Medulla oblongata (tissue), 1 donor: ENCODE measurements around the gene IL17A.
"Not testable (repeated sequence)": the region's sequence is repeated elsewhere in the genome, so short reads cannot be mapped to it uniquely, and the experiment has no call there.

Experiments
- DNase-seq: peaks from one replicate; pipeline ENCODE4 v3.0.0-alpha.2; 2015; ENCODE audit errors: extremely low spot score

The IL17A gene

DNA sequence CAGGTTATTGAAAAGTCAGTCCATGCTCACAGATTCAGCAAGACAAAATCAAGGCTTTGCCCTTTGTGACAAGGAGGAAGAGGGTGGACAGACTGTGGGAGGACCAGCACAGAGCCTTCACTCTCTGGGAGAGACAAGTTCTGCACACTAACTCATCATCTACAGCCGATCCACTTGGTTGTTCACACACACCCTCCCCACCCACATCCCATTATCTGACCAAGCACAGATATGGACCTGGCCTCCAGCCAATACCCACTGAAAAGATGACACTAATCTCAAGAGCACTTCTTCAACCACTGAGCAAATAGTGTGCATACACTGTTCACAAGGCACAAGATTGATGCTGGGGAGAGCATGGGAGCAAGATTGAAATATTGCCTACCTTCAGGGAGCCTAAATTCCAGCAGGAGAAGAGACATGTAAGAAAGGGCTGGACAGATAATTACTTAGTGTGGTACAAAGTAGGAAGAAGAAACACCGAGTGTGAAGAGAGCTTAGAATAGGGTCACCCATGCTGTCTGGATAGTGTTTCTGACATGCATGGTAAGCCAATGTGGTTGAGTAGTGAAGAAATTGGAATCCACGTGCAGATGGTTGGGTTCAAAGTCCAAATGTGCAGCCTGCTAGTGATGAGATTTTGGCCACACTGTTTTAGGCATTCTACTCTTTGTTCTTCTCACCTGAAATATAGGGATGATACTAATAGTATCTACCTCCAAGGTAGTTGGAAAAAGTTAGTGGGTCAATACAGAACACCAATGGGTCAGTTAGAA, 21.7 kb upstream of the IL17A start:
- no peak for DNase-seq

DNA sequence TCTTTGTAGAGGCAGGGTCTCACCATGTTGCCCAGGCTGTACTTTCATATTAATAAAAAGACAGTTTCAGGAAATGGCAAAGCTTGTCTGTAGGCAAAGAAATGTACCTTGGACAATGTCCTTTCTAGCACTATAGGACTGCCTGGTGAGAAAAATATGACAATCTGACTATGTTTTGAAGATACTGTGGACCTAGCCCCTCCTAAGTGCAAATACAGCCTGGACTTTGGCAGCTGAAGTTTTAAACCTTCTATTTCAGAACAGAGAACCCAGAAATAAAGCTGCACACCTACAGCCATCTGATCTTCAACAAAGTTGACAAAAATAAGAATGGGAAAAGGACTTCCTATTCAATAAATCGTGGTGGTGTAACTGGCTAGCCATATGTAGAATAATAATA, 18.9 kb upstream of the IL17A start:
- no peak for DNase-seq

DNA sequence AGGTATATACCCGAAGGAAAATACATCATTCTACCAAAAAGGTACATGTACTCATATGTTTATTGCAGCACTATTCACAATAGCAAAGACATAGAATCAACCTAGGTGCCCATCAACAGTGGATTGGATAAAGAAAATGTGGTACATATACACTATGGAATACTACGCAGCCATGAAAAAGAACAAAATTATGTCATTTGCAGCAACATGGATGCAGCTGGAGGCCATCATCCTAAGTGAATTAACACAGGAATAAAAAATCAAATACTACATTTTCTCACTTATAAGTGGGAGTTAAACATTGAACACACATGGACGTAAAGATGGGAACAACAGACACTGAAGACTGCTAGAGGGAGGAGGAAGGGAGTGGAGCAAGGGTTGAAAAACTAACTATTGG, 17.8 kb upstream of the IL17A start:
- not testable (repeated sequence) for DNase-seq

DNA sequence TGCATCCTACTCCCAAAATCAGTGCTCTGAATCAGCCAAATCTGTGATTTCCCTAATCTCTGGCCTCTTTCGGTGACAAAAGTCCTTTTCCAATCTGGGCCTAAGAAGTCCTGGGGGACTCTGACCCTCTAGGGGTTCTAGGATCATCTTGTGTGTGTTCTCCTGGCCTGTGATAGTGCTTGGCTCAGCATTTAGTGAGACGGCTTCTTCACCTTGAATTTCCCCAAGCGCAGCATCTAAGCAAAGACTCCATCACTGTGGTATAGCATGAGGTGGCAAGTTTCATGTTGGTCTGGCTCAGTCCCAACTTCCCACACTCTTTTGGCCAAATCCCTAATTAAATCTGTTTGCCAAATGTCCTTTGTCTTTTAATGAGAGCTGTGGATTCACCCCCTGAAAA, 12.1 kb upstream of the IL17A start:
- DNase-seq, result no peak

DNA sequence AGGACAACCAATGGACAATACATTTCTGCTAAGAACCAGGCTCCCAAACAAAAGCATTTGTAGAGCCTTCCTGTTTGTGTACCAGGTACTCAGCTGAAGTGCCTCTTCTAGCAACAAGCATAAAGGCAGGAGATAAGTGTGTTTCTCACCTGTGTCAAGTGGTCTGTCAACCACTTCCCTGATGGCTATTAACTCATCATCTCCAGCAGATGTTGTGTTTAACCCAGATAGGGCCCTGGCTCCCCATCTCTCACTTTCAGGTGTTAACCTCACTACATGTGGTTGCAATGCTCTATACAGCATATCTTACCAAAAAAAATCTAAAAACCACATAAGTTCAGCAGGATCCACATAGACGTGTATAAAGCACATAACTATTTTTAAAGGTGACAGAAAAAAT, 9.6 kb upstream of the IL17A start:
- no peak for DNase-seq

DNA sequence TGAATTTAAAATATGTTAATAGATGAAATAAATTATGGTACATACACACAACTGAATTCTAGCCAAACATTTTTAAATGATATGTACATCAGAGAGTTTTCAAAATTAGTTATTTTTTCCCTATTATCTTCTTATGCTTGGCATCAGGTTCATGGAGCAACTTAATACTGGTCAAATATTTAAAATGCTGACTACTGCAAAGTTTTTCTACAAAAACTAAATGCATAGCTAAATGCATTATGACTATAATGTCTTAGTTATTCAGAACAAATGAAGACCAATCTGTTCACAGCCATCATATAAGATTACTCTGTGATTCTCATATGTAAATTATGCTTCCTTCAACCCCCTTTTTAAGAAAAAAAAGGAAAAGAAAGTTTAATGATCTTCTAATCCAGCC, 8.2 kb upstream of the IL17A start:
- DNase-seq, result no peak

DNA sequence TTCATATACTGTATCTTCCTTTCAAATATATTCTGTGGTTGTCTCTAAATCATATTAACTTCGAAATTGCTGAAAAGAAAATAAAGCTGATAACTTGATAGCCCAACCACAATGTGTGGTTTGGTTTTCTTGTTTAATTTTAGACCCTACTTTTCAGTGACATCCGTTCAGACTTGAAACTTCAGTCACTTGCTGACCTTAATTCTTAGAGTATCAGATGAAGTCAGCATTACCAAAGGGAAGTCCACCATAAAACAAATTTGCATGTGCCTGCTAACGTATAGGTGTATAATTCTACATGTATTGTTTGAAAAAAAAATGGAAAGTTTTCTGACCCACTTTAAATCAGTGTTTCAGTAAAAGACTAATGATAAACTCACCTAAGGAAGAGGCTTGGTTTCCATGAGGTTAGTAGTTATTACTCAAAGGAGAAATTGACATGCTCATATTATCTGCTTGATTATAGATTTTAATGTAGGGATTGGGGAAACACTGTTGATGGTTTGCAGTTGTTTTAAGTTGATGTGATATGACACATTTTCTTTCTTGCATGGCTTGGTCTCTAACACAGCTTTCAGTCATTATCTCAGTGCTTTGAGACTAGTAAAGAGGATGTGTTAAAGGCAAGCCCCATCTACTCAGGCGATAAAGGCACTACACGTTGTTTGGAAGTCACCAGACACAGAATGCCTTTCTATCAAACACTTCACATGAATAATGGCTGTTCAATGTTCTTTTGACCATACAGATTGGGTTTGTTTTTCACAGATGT, 5.2 kb upstream of the IL17A start:
- no peak for DNase-seq

DNA sequence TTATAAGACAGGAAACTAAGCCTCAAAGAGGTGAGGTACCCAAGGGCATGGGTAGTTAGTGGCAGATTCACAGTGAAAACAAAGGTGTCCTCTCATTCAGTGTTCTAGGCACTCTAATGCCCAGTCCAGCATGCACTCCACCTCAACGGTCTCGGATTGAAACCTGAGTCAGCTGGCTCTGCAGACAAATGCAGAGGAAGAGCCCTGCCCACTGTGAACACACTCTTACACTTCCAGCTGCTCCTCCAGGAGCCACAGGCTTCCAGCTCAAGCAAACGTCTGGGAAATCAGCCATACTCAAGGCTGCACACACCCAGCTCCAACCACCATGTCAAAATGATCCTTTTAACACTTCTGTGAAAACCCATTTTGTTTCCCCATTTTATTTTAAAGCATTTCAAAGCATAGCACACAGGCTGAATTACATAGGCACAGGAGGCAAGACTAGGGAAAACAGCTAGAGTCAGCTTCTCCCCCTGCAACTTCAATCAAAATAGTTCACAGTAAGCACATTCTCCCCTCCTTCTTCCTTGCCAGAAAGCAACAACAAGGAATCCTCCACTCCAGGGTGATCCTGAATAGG, 3.0 kb upstream of the IL17A start:
- DNase-seq, result no peak

DNA sequence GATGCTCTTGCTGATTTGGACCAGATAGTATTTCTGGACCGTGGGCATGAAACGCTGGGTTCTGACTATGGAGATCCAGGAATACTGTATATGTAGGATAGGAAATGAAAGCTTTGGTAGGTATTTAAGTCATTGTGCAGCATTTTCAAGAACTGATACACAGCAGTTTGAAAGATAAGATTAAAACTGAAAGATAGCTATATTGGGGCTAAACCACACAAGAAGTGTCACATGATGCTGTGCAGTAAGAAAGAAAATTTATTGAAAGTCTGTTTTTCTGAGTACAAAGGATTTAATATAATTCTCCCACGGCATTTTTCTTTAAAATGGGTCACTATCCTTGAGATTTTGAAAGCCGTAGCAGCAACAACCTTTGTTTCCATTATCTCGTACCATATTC, 305 bp downstream of the IL17A start:
- no peak for DNase-seq

DNA sequence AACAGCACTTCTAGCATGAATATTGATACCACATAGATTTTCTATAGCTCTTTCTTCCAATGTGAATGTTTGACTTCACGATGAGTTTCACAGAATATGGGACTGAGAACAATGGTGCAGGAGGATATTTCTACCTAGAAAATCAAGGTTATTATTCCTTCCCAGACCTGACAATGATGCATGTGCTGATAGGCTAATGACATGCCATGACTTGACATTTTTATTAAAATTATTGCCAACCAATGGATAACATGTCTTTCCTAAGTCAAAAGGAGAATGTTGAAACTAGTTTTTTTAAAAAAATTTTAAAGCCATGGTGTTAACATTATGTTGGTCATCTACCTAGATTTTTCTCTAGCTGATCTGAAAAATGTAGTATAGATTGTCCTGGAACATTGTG, 923 bp downstream of the IL17A start:
- DNase-seq, result no peak

DNA sequence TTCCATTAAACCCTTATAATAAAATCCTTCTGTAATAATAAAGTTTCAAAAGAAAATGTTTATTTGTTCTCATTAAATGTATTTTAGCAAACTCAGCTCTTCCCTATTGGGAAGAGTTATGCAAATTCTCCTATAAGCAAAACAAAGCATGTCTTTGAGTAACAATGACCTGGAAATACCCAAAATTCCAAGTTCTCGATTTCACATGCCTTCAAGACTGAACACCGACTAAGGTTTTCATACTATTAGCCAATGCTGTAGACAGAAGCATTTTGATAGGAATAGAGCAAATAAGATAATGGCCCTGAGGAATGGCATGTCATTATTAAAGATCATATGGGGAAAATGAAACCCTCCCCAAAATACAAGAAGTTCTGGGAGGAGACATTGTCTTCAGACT, 3.8 kb downstream of the IL17A start:
- no peak for DNase-seq

DNA sequence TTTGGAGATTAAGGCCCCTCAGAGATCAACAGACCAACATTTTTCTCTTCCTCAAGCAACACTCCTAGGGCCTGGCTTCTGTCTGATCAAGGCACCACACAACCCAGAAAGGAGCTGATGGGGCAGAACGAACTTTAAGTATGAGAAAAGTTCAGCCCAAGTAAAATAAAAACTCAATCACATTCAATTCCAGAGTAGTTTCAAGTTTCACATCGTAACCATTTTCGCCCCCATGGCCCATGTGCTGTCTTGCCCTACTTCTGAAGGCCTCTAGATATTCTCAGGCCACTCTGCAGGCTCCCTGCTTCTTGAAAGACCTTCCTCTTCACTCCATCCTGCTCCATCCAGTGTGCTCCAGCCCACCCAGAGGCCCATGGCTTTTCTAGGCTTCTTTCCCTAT, 4.2 kb downstream of the IL17A start:
- DNase-seq, result no peak

DNA sequence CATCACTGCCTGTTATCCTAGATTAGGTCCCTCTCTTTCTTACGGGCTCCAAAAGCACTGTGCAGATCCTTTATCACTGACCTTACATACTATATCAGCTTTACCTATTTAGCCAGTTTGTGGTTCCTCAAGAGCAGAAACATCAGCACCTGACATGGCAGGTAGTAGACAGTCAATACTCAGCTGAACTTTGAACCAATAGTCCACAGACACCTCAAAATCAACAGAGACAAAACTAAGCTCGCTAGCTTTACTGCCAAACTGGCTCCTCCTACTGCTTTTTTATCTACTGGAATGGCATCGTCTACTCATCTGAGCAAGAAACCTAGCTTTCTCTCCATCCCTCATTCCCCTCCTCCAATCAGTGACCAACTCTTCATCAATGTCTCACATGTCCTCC, 5.6 kb downstream of the IL17A start:
- no peak for DNase-seq

DNA sequence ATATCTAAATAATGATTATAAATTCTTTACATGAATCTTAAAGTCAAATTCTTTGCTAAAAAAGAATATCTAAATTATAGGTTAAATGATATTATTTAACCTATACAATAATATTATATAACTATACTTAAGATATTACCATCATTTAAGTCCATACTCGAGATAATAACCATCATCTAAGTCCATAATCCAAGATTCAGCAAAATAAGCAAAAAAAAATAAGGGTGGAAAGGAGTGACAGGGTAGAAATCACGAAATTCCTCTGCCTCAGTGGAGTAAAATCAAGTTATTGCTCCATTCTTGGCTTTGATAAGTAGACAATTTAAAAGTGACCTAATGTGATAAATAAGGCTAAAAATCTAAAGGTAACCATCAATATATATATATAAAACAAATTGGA, 9.7 kb downstream of the IL17A start:
- DNase-seq, result no peak

DNA sequence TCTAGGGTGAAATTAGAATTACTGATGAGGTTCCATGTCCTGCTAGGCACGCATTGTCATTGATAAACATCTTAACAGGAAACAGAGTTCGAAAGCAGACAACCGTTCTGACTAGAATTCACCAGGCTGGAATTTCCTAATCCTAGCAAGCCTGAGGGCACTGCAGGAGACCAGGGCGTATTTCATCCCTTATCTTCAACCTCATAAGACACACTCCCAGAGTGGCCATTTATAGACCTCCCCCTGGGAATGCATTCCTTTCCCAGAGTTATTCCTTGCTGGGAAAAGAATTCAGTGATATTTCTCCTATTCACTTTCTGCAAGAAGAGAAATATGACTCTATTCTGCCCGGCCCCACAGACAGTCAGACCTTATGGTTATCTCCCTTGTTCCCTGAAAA, 13.9 kb downstream of the IL17A start:
- not testable (repeated sequence) for DNase-seq

DNA sequence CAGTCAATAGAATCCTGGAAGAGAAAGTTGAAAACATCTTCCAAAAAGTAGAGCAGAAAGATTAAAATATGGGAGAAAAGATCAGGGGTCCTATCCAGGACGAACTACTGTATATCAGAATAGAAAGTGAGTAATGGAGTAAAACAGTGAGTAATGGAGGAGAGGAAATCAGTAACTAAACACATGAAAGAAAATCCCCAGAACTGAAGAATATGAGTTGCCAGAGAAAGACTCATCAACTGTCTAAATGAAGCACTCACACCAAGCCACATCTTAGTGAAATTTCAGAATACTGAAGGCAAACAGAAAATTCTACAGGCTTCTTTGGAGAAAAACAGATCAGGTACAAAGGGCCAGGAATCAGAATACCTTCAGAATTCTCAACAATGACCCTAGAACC, 14.9 kb downstream of the IL17A start:
- no peak for DNase-seq

DNA sequence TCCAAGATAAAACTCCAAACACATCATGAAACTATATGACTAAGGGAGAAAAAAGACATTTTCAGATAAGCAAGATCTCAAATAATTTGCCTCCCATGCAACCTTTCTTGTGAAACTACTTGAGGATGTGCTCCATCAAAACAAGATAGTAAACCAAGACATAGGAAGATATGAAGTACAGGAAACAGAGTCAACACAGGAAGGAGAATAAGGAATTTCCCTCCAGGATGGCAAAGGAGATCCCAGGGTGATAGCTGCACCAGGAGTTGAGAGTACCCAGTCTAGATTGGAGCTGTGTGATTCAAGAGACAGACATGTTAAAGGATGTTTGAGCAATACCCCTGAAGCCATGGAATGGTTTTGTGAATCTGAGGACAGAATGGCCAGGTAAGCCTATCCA, 15.3 kb downstream of the IL17A start:
- no peak for DNase-seq

DNA sequence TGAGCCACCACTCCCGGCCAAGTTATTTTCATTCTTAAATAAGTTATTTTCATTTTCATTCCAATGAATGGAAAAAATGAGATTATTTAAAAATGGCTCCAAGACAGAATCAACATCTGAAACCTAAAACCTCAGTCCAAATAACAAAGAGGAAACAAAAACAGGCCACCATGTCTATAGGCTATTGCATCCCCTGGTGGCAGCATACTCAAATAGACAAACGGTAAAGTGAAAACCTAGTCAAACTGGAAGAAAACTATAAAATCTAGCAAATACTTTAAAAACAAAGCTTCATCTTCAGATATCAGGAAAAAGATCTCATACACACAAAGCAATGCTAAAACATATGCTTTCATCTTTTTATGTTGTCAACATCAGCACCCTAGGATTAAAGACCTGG, 20.9 kb downstream of the IL17A start:
- DNase-seq, result no peak

DNA sequence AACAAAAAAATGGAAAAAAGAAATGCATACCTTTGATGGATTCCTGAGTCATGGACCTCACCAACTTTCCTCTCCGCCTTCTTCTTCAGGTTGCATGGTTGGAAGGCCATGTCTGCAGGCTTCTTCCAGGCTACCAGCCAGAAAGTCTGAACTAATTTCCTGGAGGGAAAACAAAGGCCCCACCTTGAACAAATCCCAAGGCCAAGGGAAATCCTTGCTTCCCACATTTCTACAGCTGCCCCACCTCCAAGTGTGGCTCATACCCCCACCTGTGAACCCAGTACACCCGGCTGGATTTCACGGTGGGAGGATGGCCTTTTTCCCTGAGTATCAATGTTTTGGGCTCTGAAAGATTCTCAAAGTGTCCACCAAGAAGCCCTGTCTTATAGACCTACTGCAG, 22.4 kb downstream of the IL17A start:
- no peak for DNase-seq

DNA sequence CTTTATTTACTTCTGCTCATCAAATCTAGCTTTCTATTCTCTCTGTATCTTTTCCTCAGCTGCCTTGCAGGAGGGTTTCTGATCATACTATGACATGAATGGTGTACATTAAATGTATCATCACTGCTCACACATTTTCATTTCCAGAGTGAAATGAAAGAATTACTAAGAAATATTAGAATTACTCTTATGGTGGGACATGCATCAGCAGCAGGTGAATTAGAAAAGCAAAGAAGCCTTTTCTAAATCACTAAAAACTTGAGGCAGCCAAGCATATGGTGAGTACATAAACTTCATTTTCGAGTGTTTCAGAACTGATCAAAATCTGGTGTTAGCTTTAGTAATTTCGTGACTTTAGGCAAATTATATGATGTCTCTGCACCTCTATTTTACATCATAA, 23.6 kb downstream of the IL17A start:
- DNase-seq, result no peak

DNA sequence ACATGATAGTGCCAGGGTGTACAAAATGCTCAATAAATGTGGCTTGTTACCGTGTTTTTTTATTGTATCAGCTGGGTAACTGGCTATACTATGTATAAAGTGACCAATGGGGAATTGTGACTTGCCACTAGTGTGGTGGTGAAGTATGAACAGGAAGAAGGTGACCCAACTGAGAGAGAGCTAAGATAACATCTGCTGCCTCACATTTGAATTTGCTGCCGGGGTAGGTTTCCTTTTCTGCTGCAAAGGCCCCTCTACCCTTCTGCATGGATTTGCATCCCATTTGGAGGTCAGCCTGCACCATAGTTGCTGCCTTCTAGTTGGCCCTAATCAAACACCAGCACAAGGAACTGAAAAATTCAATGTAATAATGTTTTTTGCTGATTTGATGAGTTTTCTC, 24.1 kb downstream of the IL17A start:
- no peak for DNase-seq

DNA sequence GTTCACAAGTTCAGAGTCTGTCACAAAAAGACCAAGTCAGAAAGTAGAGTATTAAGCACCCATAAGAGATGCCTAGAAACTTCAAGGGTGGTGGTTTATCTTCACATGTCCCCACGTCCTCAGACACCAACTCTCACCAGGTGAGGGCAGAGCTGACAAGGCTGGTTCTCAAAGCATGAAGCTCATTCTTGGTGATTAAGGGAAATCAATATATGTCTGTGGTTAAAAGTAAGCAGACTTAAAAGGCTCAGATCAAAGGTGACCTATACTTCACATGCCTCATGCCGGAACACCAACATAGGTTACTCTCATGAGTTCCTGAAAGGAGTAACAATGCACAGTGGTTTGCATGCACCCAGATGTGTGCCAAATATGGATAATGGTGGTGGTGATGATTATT, 27.0 kb downstream of the IL17A start:
- DNase-seq, result no peak

DNA sequence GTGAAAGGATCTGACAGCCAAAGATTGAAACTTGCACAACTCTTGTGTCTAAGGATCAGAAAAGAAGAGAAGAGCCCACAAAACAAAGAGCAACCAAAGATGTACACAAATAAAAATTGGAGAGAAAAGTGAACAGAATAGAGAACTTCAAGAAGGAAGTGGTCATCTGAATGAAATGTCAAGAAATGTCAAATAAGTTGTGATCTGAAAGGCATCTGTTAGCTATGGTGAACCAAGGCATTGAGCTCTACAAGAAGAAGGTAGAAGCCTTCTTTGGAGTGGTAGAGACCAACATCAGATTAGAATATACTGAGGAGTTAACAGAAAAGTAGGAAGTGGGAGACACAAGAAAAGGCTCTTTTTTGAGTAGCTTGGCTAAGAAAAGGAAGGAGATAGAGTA, 29.6 kb downstream of the IL17A start:
- no peak for DNase-seq
